Kidney (tissue), 22 donors: ENCODE results near the gene EPHA2. TPM values are rescaled to one million over a fixed set of nuclear protein-coding genes. Genes with fewer than 3 reads are reported as not detected.

ENCODE experiments used
- DNase-seq, 5 donors: peaks; one replicate each; pipeline ENCODE4 v3.0.0-alpha.2; 2013 to 2020
- FAIRE-seq: peaks from 2 replicates; lab custom pipeline; 2012; peaks lifted over from hg19 to GRCh38; lab: Jason Lieb, UNC
- H3K27ac ChIP-seq, 2 donors: one replicate each; pipeline ENCODE4 v1.7.0; 2013; ENCODE audit warnings: low read depth in 2 of 2, low read length in 2 of 2, inconsistent platforms in 1 of 2
- H3K27me3 ChIP-seq: one replicate; pipeline ENCODE4 v1.7.1; 2013; ENCODE audit warnings: low read length, inconsistent platforms; ENCODE audit not compliant: control insufficient read depth, insufficient read depth
- H3K36me3 ChIP-seq, 3 donors: one replicate each; pipeline versions ENCODE4 v1.7.0 to v1.7.1; 2013; ENCODE audit warnings: low read length in 3 of 3, control low read depth in 1 of 3, inconsistent platforms in 1 of 3; ENCODE audit not compliant: insufficient read depth in 3 of 3, control insufficient read depth in 2 of 3
- H3K4me1 ChIP-seq, 3 donors: one replicate each; pipeline versions ENCODE4 v1.7.0 to v1.7.1; 2013; ENCODE audit warnings: low read length in 3 of 3, inconsistent platforms in 1 of 3, low read depth in 1 of 3; ENCODE audit not compliant: control insufficient read depth in 2 of 3, insufficient read depth in 2 of 3
- H3K4me3 ChIP-seq, 3 donors: one replicate each; pipeline versions ENCODE4 v1.7.0 to v1.8.1; 2013; ENCODE audit warnings: low read length in 3 of 3, control low read depth in 1 of 3, inconsistent platforms in 1 of 3
- H3K9ac ChIP-seq, 3 donors: one replicate each; pipeline versions ENCODE4 v1.7.0 to v1.7.1; 2013; ENCODE audit warnings: low read length in 3 of 3, control low read depth in 1 of 3, inconsistent platforms in 1 of 3
- H3K9me3 ChIP-seq, 3 donors: one replicate each; pipeline versions ENCODE4 v1.7.0 to v1.7.1; 2013; ENCODE audit warnings: low read length in 3 of 3, control low read depth in 1 of 3, inconsistent platforms in 1 of 3; ENCODE audit not compliant: control insufficient read depth in 2 of 3, insufficient read depth in 1 of 3
- CTCF ChIP-seq: IDR thresholded peaks from 3 replicates; pipeline ENCODE4 v1.5.1; 2012; ENCODE audit warnings: mild to moderate bottlenecking, moderate library complexity, borderline replicate concordance; ENCODE audit not compliant: insufficient read depth; ENCODE audit errors: extremely low read depth
- intact Hi-C: fragments of 100-400 bp; cut with DNase I; formaldehyde crosslinking; loops from one replicate; pipeline ENCODE4 v1.11.1; 2022
- long read RNA-seq, 10 donors: library from polyadenylated mRNA in 1 of 10; unstranded in 1 of 10; transcript quantifications; one replicate each; pipeline ENCODE4 v2.0.0 and lab custom pipeline, GENCODE V29; 2021 to 2026
- polyA plus RNA-seq: library from polyadenylated mRNA; stranded (reverse); fragments of 350-450 nt; fragmentation: Illumina TruSeq; extraction: RNeasy Lipid Tissue Mini Kit (QIAGEN cat#74804); gene quantifications from one replicate; pipeline ENCODE4 v1.2.3, GENCODE V29; 2014; ENCODE audit warnings: low read depth, low replicate concordance; ENCODE audit not compliant: insufficient read depth
- total RNA-seq: library from RNA; stranded (reverse); fragmentation: NEBNext Ultra II Directional; extraction: Animal tissue kit (Norgen Biotek cat#: 25700); gene quantifications from one replicate; pipeline ENCODE4 v1.2.1, GENCODE V29; 2021
- donor health status: control.
- donor health status: control.
- donor health status: control.
- donor health status: control.
- donor health status: control.
- donor health status: DM: yes; HTN: yes; CAD: no.
- donor health status: Normal renal cell carcinoma (clear cell type).

Gene EPHA2
- total RNA-seq (34.2 TPM), polyA plus RNA-seq (5.5 TPM)
- long read RNA-seq, donor 1 = 0 reads
- long read RNA-seq, donor 2, partial matches to known transcripts = 0 of 1 reads
- long read RNA-seq, donor 2, other reads (novel, unspliced or antisense) = 0 of 1 reads
- long read RNA-seq, donor 3 = 0 reads
- long read RNA-seq, donor 4, partial matches to known transcripts = 0 of 1 reads
- long read RNA-seq, donor 4, other reads (novel, unspliced or antisense) = 0 of 1 reads
- long read RNA-seq, donor 5 = 0 reads
- long read RNA-seq, donor 6 = 0 reads
- long read RNA-seq, donor 7, partial matches to known transcripts = 25 of 34 reads
- long read RNA-seq, donor 7, other reads (novel, unspliced or antisense) = 6 of 34 reads
- long read RNA-seq, donor 8 = 0 reads
- long read RNA-seq, donor 9, partial matches to known transcripts = 0 of 1 reads
- long read RNA-seq, donor 9, other reads (novel, unspliced or antisense) = 0 of 1 reads
- long read RNA-seq, donor 10, partial matches to known transcripts = 0 of 1 reads
- long read RNA-seq, donor 10, other reads (novel, unspliced or antisense) = 0 of 1 reads

GRCh38 chr1:16155537-16156410, at the start of gene EPHA2:
Gene EPHA2, minus strand, starts transcription at chr1:16156069. Its CDS starts 137 bp downstream, at chr1:16155932.
- no peaks in the 10 kb centered on the region for H3K36me3 ChIP-seq
- intact Hi-C loops = no loop called here
- FAIRE-seq (no peak), DNase-seq (peak; percentile 97 to 98 (median 97))
- peaks cover 0 to 33% (median 18%) of the 10 kb centered on the region in 3 donors for H3K4me1 ChIP-seq
- H3K27me3 ChIP-seq = no peaks in the 10 kb centered on the region
- no peaks in the 10 kb centered on the region for H3K9me3 ChIP-seq
- no peak for TF ChIP-seq CTCF
- H3K4me3 ChIP-seq = peak within 1 kb of the TSS; percentile 52 to 76 (median 72)
- peak within 1 kb of the TSS; percentile 22 to 92 (median 25) for H3K9ac ChIP-seq
- peak within 1 kb of the TSS; percentile 88 to 90 for H3K27ac ChIP-seq

GRCh38 chr1:16205334-16205671, 49.4 kb upstream of the EPHA2 start:
- DNase-seq (no peak), FAIRE-seq (no peak)
- H3K9ac ChIP-seq = no peak overlapping the region
- peaks cover 0 to 7% (median 0%) of the 10 kb centered on the region in 3 donors for H3K4me1 ChIP-seq
- no peak overlapping the region for H3K4me3 ChIP-seq
- H3K27me3 ChIP-seq = no peaks in the 10 kb centered on the region
- no peak overlapping the region for H3K27ac ChIP-seq
- TF ChIP-seq CTCF = no peak
- no peaks in the 10 kb centered on the region for H3K36me3 ChIP-seq
- H3K9me3 ChIP-seq = no peaks in the 10 kb centered on the region
- intact Hi-C loops = no loop called here

GRCh38 chr1:16204634-16205333, 48.9 kb upstream of the EPHA2 start:
- no peak for FAIRE-seq
- Histone ChIP-seq H3K36me3 (no peaks in the 10 kb centered on the region), H3K9ac (no peak overlapping the region), H3K4me3 (no peak overlapping the region), H3K27ac (no peak overlapping the region), H3K4me1 (peaks cover 0 to 7% (median 0%) of the 10 kb centered on the region in 3 donors), H3K9me3 (no peaks in the 10 kb centered on the region), H3K27me3 (no peaks in the 10 kb centered on the region)
- peak in 4 of 5 donors; percentile 39 to 76 (median 48) for DNase-seq
- intact Hi-C loops = no loop called here
- peak; percentile 28 for TF ChIP-seq CTCF
